CD4-positive, alpha-beta T cell (primary cell): Measurements from ENCODE around the gene NKAIN2. TPM values are rescaled to one million over a fixed set of nuclear protein-coding genes. Genes with fewer than 3 reads are reported as not detected.

Experiments used
- ATAC-seq: fragments of 200-7000 bp; cut with Tn5 transposase; one replicate; pipeline ENCODE4 v1.10.0; 2022; ENCODE audit warnings: mild to moderate bottlenecking; ENCODE audit not compliant: poor library complexity
- CTCF ChIA-PET: fragments of 350-600 bp; sonication (Branson Sonifier 250); formaldehyde crosslinking; loops from one replicate; lab custom pipeline; 2021; ENCODE audit warnings: antibody characterized with exemption, inconsistent platforms; lab: Charles Lee
- POLR2A ChIA-PET: fragments of 350-600 bp; sonication (Branson Sonifier 250); formaldehyde crosslinking; loops from one replicate; lab custom pipeline; 2021; ENCODE audit warnings: antibody characterized with exemption, inconsistent platforms; lab: Charles Lee
- DNase-seq, 14 experiments: peaks; one replicate each; pipeline ENCODE4 v3.0.0-alpha.2; 2013 to 2020; ENCODE audit warnings: mixed read lengths in 2 of 14
- H3K27ac ChIP-seq, 2 donors: one replicate each; pipeline versions ENCODE4 v1.5.1 to v1.7.0; 2013; ENCODE audit warnings: low read length in 2 of 2, low read depth in 1 of 2, mild to moderate bottlenecking in 1 of 2
- H3K27me3 ChIP-seq, 2 experiments: 1 replicate in 1 of 2; 2 replicates in 1 of 2; pipeline versions ENCODE4 v1.6.1 to v1.7.0; 2013; ENCODE audit warnings: low read length in 2 of 2, control low read depth in 1 of 2, mild to moderate bottlenecking in 1 of 2, moderate library complexity in 1 of 2; ENCODE audit not compliant: insufficient read depth in 2 of 2, control insufficient read depth in 1 of 2
- H3K36me3 ChIP-seq: one replicate; pipeline ENCODE4 v1.6.1; 2013; ENCODE audit warnings: low read length, control low read depth; ENCODE audit not compliant: insufficient read depth
- H3K4me1 ChIP-seq: one replicate; pipeline ENCODE4 v1.6.1; 2013; ENCODE audit warnings: low read length, control low read depth; ENCODE audit not compliant: insufficient read depth
- H3K4me3 ChIP-seq: one replicate; pipeline ENCODE4 v1.5.1; 2013; ENCODE audit warnings: mild to moderate bottlenecking, low read length, moderate library complexity
- H3K9me3 ChIP-seq, 2 experiments: 1 replicate in 1 of 2; 2 replicates in 1 of 2; pipeline versions ENCODE4 v1.6.1 to v1.7.0; 2013; ENCODE audit warnings: low read length in 2 of 2, mild to moderate bottlenecking in 2 of 2, control low read depth in 1 of 2, moderate library complexity in 1 of 2; ENCODE audit not compliant: control insufficient read depth in 1 of 2, insufficient read depth in 1 of 2
- H3K27ac Mint-ChIP-seq: one replicate; pipeline ENCODE4 v1.8.0; 2020; ENCODE audit warnings: mixed read lengths
- H3K27me3 Mint-ChIP-seq: one replicate; pipeline ENCODE4 v1.8.0; 2021; ENCODE audit warnings: mixed read lengths
- H3K36me3 Mint-ChIP-seq: one replicate; pipeline ENCODE4 v1.8.0; 2021; ENCODE audit warnings: low read depth, mixed read lengths
- H3K4me1 Mint-ChIP-seq: one replicate; pipeline ENCODE4 v1.8.0; 2021; ENCODE audit warnings: low read depth, mixed read lengths
- H3K4me3 Mint-ChIP-seq: one replicate; pipeline ENCODE4 v1.8.0; 2020; ENCODE audit warnings: mild to moderate bottlenecking, mixed read lengths
- H3K9me3 Mint-ChIP-seq: one replicate; pipeline ENCODE4 v1.8.0; 2020; ENCODE audit warnings: mixed read lengths
- CTCF ChIP-seq: fragments of 200-600 bp; IDR thresholded peaks from one replicate; pipeline ENCODE4 v1.8.0; 2022; ENCODE audit warnings: antibody characterized with exemption, mild to moderate bottlenecking
- intact Hi-C, 2 experiments: fragments of 100-400 bp; cut with DNase I in 1 of 2; cut with micrococcal nuclease in 1 of 2; formaldehyde crosslinking; loops; one replicate each; pipeline versions ENCODE4 v1.15.1 to v1.9.0; 2023 to 2025; cut with DNase I, micrococcal nuclease
- total RNA-seq, 174 experiments: library from RNA in 2 of 174; stranded (reverse) in 2 of 174; gene quantifications; one replicate each; pipeline ENCODE4 v1.2.3 and lab custom pipeline; 2021 to 2026

Gene NKAIN2
- total RNA-seq, 2 experiments from 2014 or later: not detected

GRCh38 chr6:124132256-124132655 is 328.6 kb downstream of the NKAIN2 start:
- DNase-seq: no peak
- Mint-ChIP-seq H3K36me3 (no peaks in the 10 kb centered on the region), H3K4me3 (no peak overlapping the region), H3K4me1 (no peaks in the 10 kb centered on the region), H3K27ac (no peak overlapping the region), H3K27me3 (no peaks in the 10 kb centered on the region), H3K9me3 (peaks cover 6% of the 10 kb centered on the region)
- ATAC-seq: no peak
- ChIA-PET POLR2A (no interaction called here), CTCF (no interaction called here)
- H3K4me3 ChIP-seq: no peak overlapping the region
- H3K9me3 ChIP-seq: no peaks in the 10 kb centered on the region
- intact Hi-C loops: loop anchor here in 1 of 2 experiments (2.0 kb wide), 1 partner anchor 69 kb away; no protein-coding TSS in a partner anchor
- no peak for TF ChIP-seq CTCF
- no peaks in the 10 kb centered on the region for H3K36me3 ChIP-seq
- H3K27me3 ChIP-seq: no peaks in the 10 kb centered on the region
- H3K4me1 ChIP-seq: no peaks in the 10 kb centered on the region
- no peak overlapping the region for H3K27ac ChIP-seq

- Mint-ChIP-seq H3K9me3 (peaks cover 3% of the 10 kb centered on the region), H3K27ac (no peak overlapping the region), H3K36me3 (no peaks in the 10 kb centered on the region), H3K4me3 (no peak overlapping the region), H3K27me3 (no peaks in the 10 kb centered on the region), H3K4me1 (no peaks in the 10 kb centered on the region)
- POLR2A ChIA-PET: no interaction called here
- TF ChIP-seq CTCF: no peak
- H3K27ac ChIP-seq: no peak overlapping the region
- no peak for ATAC-seq
- no peak for DNase-seq
- no peaks in the 10 kb centered on the region for H3K27me3 ChIP-seq
- no peaks in the 10 kb centered on the region for H3K36me3 ChIP-seq
- no peak overlapping the region for H3K4me3 ChIP-seq
- CTCF ChIA-PET: no interaction called here
- H3K4me1 ChIP-seq: no peaks in the 10 kb centered on the region
- intact Hi-C loops: no loop called here
- peaks cover 0 to 3% of the 10 kb centered on the region in 2 experiments for H3K9me3 ChIP-seq
Measured at GRCh38 chr6:124142852-124143251, 339.2 kb downstream of the NKAIN2 start.

DNA sequence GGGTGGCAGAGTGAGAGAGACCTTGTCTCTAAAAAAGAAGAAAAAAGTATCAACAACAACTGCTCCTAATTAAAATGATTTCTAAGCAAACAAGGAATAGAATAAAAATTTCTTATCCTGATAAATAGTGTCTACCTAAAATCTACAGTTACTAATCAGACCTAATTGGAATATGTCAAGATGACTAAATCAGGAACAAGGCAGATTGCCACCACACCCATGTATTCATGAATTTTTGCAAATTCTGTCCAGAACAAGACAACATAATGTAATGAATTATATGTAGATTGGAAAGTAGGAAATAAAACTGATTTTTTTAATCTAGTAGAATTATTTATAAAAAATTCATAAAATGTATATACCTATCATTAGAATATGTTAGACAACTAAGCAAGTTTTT is 339.8 kb downstream of the NKAIN2 start:
- no peaks in the 10 kb centered on the region for H3K27me3 Mint-ChIP-seq
- ATAC-seq (no peak), DNase-seq (no peak)
- Histone ChIP-seq H3K4me1 (no peaks in the 10 kb centered on the region), H3K27ac (no peak overlapping the region), H3K9me3 (peaks cover 0 to 3% of the 10 kb centered on the region in 2 experiments), H3K4me3 (no peak overlapping the region), H3K27me3 (no peaks in the 10 kb centered on the region), H3K36me3 (no peaks in the 10 kb centered on the region)
- intact Hi-C loops: no loop called here
- no peaks in the 10 kb centered on the region for H3K36me3 Mint-ChIP-seq
- no peak overlapping the region for H3K27ac Mint-ChIP-seq
- no peaks in the 10 kb centered on the region for H3K4me1 Mint-ChIP-seq
- ChIA-PET CTCF (no interaction called here), POLR2A (no interaction called here)
- H3K4me3 Mint-ChIP-seq: no peak overlapping the region
- no peak for TF ChIP-seq CTCF
- H3K9me3 Mint-ChIP-seq: peaks cover 3% of the 10 kb centered on the region
